ENCODE data around the gene ERBB2. TPM values are rescaled to one million over a fixed set of nuclear protein-coding genes. Genes with fewer than 3 reads are reported as not detected.

The ERBB2 gene
- total and polyA plus RNA-seq, 10 of the 15 experiments (the other 5 are each of a cell fraction or from before 2014, with no cell fraction given), result 0.39 to 7.0 (median 4.3) TPM

GRCh38 chr17:39772415-39772814, 72.6 kb downstream of the ERBB2 start (continued):
- TF ChIP-seq HSF1 (IDR thresholded peaks at IDR 0.05; ENCODE audit: low read depth, low read length) (no peak), RELA (IDR thresholded peaks at IDR 0.05; ENCODE audit: borderline replicate concordance, partially characterized antibody) (no peak), FOXM1 (IDR thresholded peaks at IDR 0.05; ENCODE audit: low read depth, low read length) (no peak), ETV6 (conservative IDR thresholded peaks at IDR 0.05 in 1 of 2, IDR thresholded peaks at IDR 0.05 in 1 of 2; ENCODE audit: borderline replicate concordance in 1 of 2, low read depth in 1 of 2) (no peak), IKZF1 (conservative IDR thresholded peaks at IDR 0.05) (peak; percentile 28; the same call in 1 of the 2 replicates), ZNF207 (IDR thresholded peaks at IDR 0.05; ENCODE audit: borderline replicate concordance) (no peak), ZSCAN29 (IDR thresholded peaks at IDR 0.05) (no peak), STAT3 (IDR thresholded peaks at IDR 0.05; ENCODE audit: low read depth, low read length) (no peak), ZBTB11 (CRISPR knock-in tag; IDR thresholded peaks at IDR 0.05) (no peak), SPI1 (IDR thresholded peaks at IDR 0.05; ENCODE audit: borderline replicate concordance, insufficient read depth, low read depth, low read length) (0 out of 2 replicates have a peak, but pooled peaks have one; percentile 12), ATF2 (IDR thresholded peaks at IDR 0.05; ENCODE audit: low read length) (no peak), NKRF (conservative IDR thresholded peaks at IDR 0.05) (no peak), EED (IDR thresholded peaks at IDR 0.05; ENCODE audit: low read depth) (no peak), PAX8 (IDR thresholded peaks at IDR 0.05) (no peak), ATF3 (IDR thresholded peaks at IDR 0.05; ENCODE audit: borderline replicate concordance, extremely low read depth, low read depth, low read length) (no peak), HDGF (IDR thresholded peaks at IDR 0.05) (no peak), SREBF2 (IDR thresholded peaks at IDR 0.05; ENCODE audit: low read length) (no peak), RFX5 (IDR thresholded peaks at IDR 0.05; ENCODE audit: low read depth, low read length) (no peak), CBX3 (IDR thresholded peaks at IDR 0.05; ENCODE audit: borderline replicate concordance, low read depth) (no peak), ZZZ3 (IDR thresholded peaks at IDR 0.05; ENCODE audit: control insufficient read depth, insufficient read length, low read depth) (no peak), STAT1 (conservative IDR thresholded peaks at IDR 0.05) (no peak), YBX1 (IDR thresholded peaks at IDR 0.05) (no peak), RUNX3 (IDR thresholded peaks at IDR 0.05; ENCODE audit: low read length) (0 out of 2 replicates have a peak, but pooled peaks have one; percentile 6)
